NCI-H2227 (cell line): ENCODE measurements around the gene ARID1B.

Experiments used
- DNase-seq: peaks from one replicate; lab custom pipeline; 2025; ENCODE audit not compliant: unreplicated experiment; lab: John Stamatoyannopoulos, UW

Gene ARID1B

DNA sequence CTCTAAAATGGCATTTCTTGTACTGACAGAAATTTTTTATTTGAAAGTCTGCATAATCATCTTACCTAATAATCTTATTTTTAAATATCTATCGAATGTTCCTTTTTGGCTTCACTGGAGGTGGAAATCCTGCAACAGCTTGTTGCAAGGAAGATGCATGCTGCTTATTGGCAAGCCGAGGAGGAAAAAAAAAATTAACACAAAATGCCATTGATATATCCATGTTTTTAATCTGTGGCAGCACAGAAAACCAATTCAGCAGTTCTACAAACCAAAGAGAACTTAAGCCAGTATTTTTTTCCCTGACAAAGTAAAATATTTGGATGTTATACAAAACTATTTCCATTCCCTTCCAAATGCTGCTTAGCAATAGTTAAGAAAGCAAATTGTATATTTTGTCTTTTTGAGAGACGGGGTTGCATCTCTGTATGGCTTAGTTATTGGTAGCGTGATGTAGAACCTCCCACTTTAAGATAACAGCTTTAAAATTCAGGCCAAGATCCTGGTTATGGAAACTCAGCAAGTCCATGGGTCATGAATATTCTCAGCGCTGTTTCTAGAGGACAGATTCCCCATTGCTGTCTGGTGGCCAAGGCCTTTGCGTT, 314.8 kb downstream of the ARID1B start:
- no peak for DNase-seq

GRCh38 chr6:157092736-157093135, 315.6 kb downstream of the ARID1B start:
- peak; percentile 72 for DNase-seq

DNA sequence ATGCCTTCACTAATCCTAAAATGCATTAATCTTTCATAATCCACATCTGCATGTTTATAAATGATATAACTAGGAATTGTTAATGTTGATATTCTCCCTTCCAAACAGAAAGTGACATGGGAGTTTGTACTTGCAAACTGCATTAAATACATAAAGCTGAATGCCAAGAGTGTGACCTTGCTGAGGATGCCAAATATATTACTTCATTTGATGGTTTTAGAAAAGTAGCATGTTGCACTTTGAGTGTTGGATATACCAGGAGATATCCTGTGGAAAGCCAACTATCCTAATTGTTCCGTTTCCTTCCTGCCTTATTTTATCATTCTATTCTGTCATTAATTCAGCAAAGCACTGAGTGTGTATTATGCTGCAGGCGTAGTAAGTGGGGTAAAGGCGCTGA, 316.4 kb downstream of the ARID1B start:
- no peak for DNase-seq

DNA sequence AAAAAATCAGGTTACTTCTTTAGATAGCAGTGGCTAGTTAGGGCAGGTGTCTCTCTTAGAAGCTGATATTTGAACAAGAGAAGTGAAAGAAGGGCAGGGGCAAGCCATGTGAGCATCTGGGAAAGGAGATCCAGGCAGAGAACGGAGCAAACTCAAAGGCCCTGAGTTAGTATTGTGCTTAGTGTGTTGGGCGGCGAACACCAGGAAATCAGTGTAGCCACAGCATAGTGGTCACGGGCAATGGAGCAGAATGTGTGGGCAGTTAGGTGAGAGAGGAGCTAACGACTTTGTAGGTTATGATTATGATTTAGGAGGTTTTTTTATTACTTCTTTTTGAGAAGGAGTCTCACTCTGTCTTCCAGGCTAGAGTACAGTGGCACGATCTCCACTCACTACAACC, 316.9 kb downstream of the ARID1B start:
- DNase-seq, result no peak

GRCh38 chr6:157095084-157095483, 317.9 kb downstream of the ARID1B start:
- no peak for DNase-seq

GRCh38 chr6:157095569-157095968, 318.4 kb downstream of the ARID1B start:
- no peak for DNase-seq

DNA sequence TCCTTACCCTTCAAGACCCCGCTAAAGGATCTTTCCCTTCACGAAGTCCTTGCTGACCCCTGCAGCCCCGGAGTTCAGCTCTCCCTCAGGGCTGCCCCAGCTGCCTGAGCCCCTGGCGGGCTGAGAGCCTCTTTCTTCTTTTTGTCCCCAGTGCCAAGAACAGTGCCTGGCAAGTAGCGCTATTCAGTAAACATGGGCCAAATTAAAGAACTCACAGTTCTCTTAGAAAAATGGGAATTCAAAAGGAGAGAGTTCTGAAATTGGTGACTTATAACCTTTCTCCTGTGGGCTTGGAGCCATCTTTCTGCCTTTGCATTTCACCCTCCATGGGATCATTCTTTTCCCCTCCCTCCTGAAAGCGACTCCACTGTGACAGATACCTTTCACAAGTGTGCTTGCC, 318.9 kb downstream of the ARID1B start:
- no peak for DNase-seq

DNA sequence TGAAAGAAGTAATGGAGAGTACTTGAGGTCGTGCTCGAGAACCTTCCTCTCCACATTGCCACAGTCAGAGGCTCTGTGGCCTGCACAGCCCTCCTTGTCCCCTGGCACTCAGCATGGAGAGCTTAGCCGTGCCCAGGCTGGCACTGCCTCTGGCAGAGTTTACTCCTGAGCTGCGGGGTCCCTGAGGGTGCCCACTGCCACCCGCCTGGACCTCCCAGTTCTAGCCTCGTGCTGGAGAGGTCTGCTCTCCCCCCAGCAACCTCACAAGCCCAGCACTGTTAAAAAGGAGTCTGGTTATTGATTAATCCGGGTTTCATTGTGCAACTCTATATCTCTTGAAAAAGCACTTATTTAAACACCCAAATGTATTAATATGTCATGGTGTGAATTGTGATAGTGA, 319.3 kb downstream of the ARID1B start:
- DNase-seq, result no peak

- DNase-seq, result peak; percentile 63
These were observed 320.2 kb downstream of the ARID1B start for GRCh38 chr6:157097255-157097955.

- DNase-seq, result no peak
These were observed 321.8 kb downstream of the ARID1B start for GRCh38 chr6:157098999-157099398.

- DNase-seq, result no peak
These were observed 322.9 kb downstream of the ARID1B start for GRCh38 chr6:157099912-157100593.

DNA sequence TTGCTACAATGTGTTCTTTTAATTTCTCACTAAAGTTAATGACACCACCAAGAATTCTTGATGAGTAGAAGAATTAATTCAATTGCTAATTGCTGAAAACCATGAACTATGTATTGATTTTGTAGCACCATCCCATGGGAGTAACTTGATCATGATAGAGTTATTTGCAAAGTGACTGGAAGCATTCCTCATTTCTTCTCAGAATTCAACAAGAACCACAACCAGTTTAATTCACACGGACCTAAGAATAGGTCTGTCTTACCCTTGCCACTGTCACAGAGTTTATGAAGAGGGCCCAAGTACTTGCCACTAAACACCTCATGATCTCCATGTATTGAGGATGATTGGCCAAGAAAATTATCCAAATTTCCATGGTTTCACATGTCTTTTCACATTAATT, 324.0 kb downstream of the ARID1B start:
- DNase-seq, result no peak

DNA sequence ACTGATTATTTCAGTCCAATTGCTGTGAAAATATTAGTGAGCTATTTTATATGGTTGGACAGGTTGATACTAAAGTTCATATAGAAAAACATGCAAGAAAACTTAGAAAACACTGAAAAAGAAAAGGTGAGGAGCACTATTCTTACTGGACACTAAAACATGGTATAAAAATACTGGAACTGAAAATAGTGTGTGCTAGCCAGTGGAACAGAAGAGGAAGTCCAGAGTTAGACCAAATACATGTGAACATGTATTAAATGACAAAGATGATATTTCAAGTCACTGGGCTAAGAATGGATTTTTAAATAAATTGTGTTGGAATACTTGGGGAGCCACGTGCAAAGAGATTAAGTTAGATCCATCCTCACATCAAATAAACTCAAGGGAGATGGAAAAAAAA, 327.6 kb downstream of the ARID1B start:
- no peak for DNase-seq

- no peak for DNase-seq
These were observed 329.3 kb downstream of the ARID1B start for GRCh38 chr6:157106487-157106886.

- DNase-seq, result no peak
These were observed 330.4 kb downstream of the ARID1B start for GRCh38 chr6:157107571-157107914.

- DNase-seq, result no peak
These were observed 330.9 kb downstream of the ARID1B start for GRCh38 chr6:157107915-157108651.

- DNase-seq, result no peak
These were observed 331.7 kb downstream of the ARID1B start for GRCh38 chr6:157108923-157109322.

GRCh38 chr6:157110607-157111006, 333.4 kb downstream of the ARID1B start:
- no peak for DNase-seq

GRCh38 chr6:157113389-157113788, 336.2 kb downstream of the ARID1B start:
- DNase-seq, result no peak

DNA sequence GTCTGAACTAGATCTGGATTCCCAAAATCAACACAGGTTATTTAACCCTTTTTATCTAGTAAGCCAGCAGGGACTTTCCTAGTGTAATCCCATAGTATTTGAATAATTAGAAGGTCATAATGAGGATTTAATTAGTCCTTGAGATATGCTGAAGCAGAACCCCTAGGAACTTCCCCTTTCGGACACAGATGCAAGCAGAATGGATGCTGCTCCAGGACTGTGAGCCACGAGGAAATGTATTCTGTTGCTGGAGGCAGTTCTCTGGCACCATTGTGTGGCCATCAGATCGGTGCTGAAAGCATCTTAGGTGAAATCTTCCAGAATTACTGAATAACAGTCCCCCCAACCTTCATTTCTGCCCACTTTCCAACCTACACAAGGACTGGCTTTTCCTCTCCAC, 339.2 kb downstream of the ARID1B start:
- DNase-seq, result no peak

DNA sequence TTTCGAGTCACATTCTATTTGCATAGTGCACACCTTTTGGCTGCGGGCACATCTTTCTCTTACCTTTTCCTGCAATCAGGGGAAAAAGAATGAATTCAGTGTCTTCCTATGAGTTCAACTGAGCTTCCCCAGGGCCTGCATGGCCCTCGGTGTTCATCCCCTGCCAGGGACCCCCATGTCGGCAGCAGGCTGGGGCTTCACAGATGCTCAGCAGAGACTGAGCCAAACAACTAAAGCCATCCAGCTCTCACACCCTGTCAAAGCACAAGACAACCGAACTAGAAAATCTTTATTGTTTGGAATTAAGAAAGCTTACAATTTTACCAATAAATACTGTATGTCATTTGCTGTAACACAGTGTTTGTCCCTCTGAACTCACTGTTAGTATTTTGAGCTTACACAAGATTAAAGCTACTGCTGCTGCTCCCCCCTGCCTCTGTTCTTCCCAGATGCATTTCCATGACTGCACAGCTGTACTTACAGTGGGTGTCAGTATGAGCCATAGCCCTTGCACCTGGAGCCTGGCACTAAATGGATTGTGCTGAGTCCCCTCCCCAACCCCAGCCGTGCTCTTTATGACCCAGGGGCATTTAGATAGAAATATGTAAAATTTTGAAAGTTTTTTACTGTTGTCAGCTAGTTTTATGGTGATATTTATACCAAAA, 340.4 kb downstream of the ARID1B start:
- no peak for DNase-seq
